ENCODE measurements around the gene TGFBR2. TPM values are rescaled to one million over a fixed set of nuclear protein-coding genes. Genes with fewer than 3 reads are reported as not detected.

TGFBR2 gene
- total and polyA plus RNA-seq, 2 experiments from 2014 or later, result 4.7 to 13.0 TPM

- H3F3A ChIP-seq (replicated peaks; ENCODE audit: low read depth), result no peaks in the 10 kb centered on the region; the same call in 1 of the 2 replicates
- H3K4me1 ChIP-seq (ENCODE audit: insufficient read depth), result peaks cover 46% of the 10 kb centered on the region
- no peak for DNase-seq (ENCODE audit: low spot score)
- no peak for TF ChIP-seq ZNF462 (CRISPR knock-in tag; IDR thresholded peaks at IDR 0.05)
- no peak for TF ChIP-seq ZNF114 (CRISPR knock-in tag; IDR thresholded peaks at IDR 0.05)
- no peak for TF ChIP-seq ETS1 (IDR thresholded peaks at IDR 0.05)
- TF ChIP-seq EZH2 (IDR thresholded peaks at IDR 0.05; ENCODE audit: low read depth, unreplicated experiment), result no peak
- ATAC-seq, result no peak
- H3K27ac ChIP-seq (ENCODE audit: low read depth), result no peak overlapping the region
- Mint-ChIP-seq H3K27me3 (ENCODE audit: insufficient read depth, low read depth, poor library complexity) (no peaks in the 10 kb centered on the region), H3K36me3 (ENCODE audit: low read depth) (peaks cover 14% of the 10 kb centered on the region; the same call in 2 of the 3 replicates), H3K4me1 (peaks cover 48% of the 10 kb centered on the region), H3K4me3 (no peak overlapping the region), H3K9me3 (no peaks in the 10 kb centered on the region), H3K27ac (no peak overlapping the region)
- H3K79me2 ChIP-seq (replicated peaks; ENCODE audit: insufficient read depth), result peaks cover 83% of the 10 kb centered on the region
- H2AFZ ChIP-seq, result no peak overlapping the region
- H3K9me2 ChIP-seq (ENCODE audit: insufficient read depth), result no peaks in the 10 kb centered on the region
- H3K36me3 ChIP-seq (ENCODE audit: insufficient read depth), result no peaks in the 10 kb centered on the region
- no peaks in the 10 kb centered on the region for H4K20me1 ChIP-seq (replicated peaks; ENCODE audit: insufficient read depth)
- H3K4me3 ChIP-seq, result no peak overlapping the region
- H3K4me2 ChIP-seq, result no peak overlapping the region
- no peaks in the 10 kb centered on the region for H3K27me3 ChIP-seq (ENCODE audit: insufficient read depth)
These were observed 25.7 kb downstream of the TGFBR2 start for GRCh38 chr3:30632065-30632464.

DNA sequence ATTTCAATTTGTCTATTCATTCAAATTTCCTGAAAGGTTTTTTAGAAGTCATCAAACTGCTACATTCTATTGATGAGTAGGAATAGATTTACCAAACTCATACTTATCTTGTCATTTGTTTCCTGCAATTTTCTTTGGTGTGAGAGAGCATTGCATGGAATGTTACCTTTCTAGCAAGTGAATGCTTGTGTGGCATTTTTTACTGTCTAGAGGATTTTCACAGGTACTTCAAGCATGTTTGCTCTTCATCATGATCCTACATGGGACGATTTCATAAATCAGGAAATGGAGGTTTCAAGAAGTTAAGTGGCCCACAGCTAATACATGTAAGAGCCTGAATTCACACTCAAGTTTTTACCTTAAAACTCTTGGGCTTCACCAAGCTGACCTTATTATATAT, 26.1 kb downstream of the TGFBR2 start:
- H3F3A ChIP-seq (replicated peaks; ENCODE audit: low read depth), result no peaks in the 10 kb centered on the region; the same call in 1 of the 2 replicates
- H3K4me1 ChIP-seq (ENCODE audit: insufficient read depth), result peaks cover 45% of the 10 kb centered on the region
- H3K36me3 ChIP-seq (ENCODE audit: insufficient read depth), result no peaks in the 10 kb centered on the region
- ATAC-seq (no peak), DNase-seq (ENCODE audit: low spot score) (no peak)
- H3K4me2 ChIP-seq, result no peak overlapping the region
- no peaks in the 10 kb centered on the region for H3K9me2 ChIP-seq (ENCODE audit: insufficient read depth)
- Mint-ChIP-seq H3K4me1 (peaks cover 48% of the 10 kb centered on the region), H3K27ac (no peak overlapping the region), H3K9me3 (no peaks in the 10 kb centered on the region), H3K36me3 (ENCODE audit: low read depth) (peaks cover 14% of the 10 kb centered on the region; the same call in 2 of the 3 replicates), H3K4me3 (no peak overlapping the region), H3K27me3 (ENCODE audit: insufficient read depth, low read depth, poor library complexity) (no peaks in the 10 kb centered on the region)
- H3K27ac ChIP-seq (ENCODE audit: low read depth), result no peak overlapping the region
- peaks cover 85% of the 10 kb centered on the region for H3K79me2 ChIP-seq (replicated peaks; ENCODE audit: insufficient read depth)
- no peak overlapping the region for H2AFZ ChIP-seq
- no peaks in the 10 kb centered on the region for H4K20me1 ChIP-seq (replicated peaks; ENCODE audit: insufficient read depth)
- no peak overlapping the region for H3K4me3 ChIP-seq
- H3K27me3 ChIP-seq (ENCODE audit: insufficient read depth), result no peaks in the 10 kb centered on the region
- TF ChIP-seq NANOG (IDR thresholded peaks at IDR 0.05; ENCODE audit: borderline replicate concordance) (no peak), ZNF114 (CRISPR knock-in tag; IDR thresholded peaks at IDR 0.05) (no peak), ZNF331 (CRISPR knock-in tag; IDR thresholded peaks at IDR 0.05; ENCODE audit: low read depth) (no peak), ETS1 (IDR thresholded peaks at IDR 0.05) (no peak)

All from GM23338 (cell line).